Activated CD4-positive, alpha-beta T cell treated with anti-CD3 and anti-CD28 coated beads, Interleukin-2, amount 50 U/mL, for 48 hours (primary cell): ENCODE results near the gene NFAT5.
"Not testable (repeated sequence)": the region's sequence is repeated elsewhere in the genome, so short reads cannot be mapped to it uniquely, and the experiment has no call there.

Experiments used
- DNase-seq, 2 experiments: peaks; one replicate each; pipeline ENCODE4 v3.0.0-alpha.2; 2020

The NFAT5 gene, protein sequence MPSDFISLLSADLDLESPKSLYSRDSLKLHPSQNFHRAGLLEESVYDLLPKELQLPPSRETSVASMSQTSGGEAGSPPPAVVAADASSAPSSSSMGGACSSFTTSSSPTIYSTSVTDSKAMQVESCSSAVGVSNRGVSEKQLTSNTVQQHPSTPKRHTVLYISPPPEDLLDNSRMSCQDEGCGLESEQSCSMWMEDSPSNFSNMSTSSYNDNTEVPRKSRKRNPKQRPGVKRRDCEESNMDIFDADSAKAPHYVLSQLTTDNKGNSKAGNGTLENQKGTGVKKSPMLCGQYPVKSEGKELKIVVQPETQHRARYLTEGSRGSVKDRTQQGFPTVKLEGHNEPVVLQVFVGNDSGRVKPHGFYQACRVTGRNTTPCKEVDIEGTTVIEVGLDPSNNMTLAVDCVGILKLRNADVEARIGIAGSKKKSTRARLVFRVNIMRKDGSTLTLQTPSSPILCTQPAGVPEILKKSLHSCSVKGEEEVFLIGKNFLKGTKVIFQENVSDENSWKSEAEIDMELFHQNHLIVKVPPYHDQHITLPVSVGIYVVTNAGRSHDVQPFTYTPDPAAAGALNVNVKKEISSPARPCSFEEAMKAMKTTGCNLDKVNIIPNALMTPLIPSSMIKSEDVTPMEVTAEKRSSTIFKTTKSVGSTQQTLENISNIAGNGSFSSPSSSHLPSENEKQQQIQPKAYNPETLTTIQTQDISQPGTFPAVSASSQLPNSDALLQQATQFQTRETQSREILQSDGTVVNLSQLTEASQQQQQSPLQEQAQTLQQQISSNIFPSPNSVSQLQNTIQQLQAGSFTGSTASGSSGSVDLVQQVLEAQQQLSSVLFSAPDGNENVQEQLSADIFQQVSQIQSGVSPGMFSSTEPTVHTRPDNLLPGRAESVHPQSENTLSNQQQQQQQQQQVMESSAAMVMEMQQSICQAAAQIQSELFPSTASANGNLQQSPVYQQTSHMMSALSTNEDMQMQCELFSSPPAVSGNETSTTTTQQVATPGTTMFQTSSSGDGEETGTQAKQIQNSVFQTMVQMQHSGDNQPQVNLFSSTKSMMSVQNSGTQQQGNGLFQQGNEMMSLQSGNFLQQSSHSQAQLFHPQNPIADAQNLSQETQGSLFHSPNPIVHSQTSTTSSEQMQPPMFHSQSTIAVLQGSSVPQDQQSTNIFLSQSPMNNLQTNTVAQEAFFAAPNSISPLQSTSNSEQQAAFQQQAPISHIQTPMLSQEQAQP (N-terminal part only)

DNA sequence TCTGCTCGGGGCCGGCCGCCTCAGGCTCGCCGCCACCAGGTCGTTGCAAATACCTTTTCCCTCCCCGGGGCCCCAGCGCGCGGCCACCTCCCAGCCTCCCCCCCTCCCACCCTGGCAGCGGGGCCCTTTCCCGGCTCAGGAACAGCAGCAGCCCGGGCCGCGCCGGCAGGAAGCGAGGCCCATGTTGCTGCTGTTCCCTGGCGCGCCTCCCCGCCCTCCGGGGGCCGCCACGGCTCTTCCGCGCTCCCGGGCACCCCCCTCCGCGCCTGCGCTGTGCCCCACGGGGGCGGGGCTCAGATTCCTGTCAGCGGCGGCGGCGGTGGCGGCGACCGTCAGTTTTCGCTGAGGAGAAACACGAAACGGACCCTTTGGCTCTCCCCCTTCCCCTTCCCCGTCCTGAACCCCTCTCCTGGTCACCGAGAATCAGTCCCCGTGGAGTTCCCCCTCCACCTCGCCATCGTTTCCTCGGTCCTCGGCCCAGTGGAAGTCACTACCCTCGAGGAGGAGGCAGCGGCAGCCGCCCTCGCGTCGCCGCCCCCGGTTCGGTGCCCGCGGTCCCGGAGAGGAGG is at the start of gene NFAT5:
Gene NFAT5 (plus strand): TSS at position 296 of the 569 bp plus-strand sequence. CDS start 336 bp downstream, outside the sequence.
- peak; percentile 86 to 89 for DNase-seq

DNA sequence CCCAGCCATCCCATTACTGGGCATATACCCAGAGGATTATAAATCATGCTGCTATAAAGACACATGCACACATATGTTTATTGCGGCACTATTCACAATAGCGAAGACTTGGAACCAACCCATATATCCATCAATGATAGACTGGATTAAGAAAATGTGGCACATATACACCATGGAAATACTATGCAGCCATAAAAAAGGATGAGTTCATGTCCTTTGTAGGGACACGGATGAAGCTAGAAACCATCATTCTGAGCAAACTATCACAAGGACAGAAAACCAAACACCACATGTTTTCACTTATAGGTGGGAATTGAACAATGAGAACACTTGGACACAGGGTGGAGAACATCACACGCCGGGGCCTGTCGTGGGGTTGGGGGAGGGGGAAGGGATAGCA is 47.9 kb upstream of the NFAT5 start:
- DNase-seq, result not testable (repeated sequence)

GRCh38 chr16:69520413-69520799 is 45.4 kb upstream of the NFAT5 start:
- DNase-seq, result no peak

GRCh38 chr16:69520800-69521602 is 44.8 kb upstream of the NFAT5 start:
- DNase-seq, result peak; percentile 36 to 58

GRCh38 chr16:69522041-69522578 is 43.7 kb upstream of the NFAT5 start:
- no peak for DNase-seq

DNA sequence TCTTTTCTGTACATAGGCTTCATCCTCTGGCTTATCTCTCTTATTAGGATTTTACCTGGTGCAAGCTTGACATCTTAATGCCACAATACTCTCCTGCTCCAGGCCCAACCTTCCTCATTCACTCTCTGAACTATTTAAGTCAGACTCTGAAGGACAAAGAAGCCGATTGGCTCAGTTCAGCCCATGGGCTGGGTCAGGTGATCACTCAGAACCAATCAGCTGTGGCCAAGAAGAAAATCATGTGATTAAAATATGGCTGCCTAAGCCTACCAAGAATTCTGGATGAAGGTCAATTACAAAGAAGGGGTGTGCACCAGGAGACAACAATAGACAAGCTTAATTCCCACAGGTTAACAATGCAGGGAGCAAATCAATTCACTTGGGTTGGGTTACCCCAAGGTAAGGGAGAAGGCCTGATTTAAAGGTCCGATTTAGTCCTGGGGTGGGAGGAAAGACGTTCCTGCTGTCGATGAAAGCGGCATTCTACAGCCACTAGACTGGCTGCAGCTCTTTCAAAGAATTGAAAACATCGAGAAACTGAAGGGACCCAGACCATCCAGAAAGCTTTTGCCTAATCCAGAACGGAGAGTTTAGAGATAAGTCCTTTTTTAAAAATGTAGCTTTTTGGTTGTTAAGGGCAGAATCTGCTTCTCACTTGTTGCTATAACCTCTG is 42.9 kb upstream of the NFAT5 start:
- no peak for DNase-seq

- no peak for DNase-seq
Measured at GRCh38 chr16:69523566-69524305, 42.0 kb upstream of the NFAT5 start.

DNA sequence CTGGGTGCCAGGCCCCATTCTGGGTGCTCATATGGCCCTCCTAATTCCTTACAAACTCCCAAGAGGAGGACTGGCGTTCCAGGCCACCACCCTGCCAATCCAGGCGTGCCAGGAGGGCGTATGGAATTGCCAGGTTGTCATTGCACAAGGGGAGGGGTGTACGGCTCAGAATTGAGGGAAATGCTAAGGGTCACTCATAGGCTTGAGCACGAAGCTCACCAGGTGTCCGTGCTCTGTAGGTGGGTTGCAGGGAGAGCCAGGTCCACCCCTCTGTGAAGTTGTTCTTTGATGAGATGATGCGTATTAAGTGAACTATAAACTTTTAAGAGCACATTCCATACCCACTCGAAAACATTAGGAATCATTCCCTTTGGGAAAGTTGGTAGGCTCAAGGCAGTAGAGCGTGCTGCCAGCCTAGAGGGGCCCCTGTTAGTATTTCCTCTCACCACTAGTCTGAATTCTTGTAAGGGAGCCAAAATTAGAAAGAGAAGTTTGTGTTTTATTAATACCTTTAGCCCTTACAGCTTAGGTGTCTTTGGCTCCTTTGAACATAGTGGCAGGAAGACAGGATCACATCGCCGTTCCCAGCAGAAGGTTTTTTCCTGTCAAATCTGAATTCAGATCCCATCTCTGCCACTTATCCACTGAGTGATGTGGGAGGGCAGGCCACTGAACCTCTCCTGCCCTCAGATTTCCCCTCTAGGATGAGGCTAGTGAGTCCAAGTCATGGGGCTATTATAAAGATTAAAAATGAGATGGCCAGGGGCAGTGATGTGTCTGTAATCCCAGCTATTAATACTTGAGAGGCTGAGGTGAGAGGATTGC is 38.7 kb upstream of the NFAT5 start:
- no peak for DNase-seq

DNA sequence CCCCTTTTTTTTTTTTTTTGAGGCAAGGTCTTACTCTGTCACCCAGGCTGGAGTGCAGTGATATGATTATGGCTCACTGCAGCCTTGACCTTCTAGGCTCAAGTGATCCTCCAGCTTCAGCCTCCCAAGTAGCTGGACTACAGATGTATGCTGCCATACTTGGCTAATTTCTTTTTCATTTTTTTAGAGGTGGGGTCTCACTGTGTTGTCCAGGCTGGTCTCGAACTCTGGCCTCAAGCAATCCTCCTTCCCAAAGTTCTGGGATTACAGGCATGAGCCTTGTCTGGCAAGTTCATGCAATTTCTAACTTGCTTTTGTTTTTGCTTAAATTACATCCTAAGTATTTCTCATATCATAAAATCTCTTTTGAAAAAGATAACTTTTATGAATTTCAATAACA is 33.8 kb upstream of the NFAT5 start:
- no peak for DNase-seq

DNA sequence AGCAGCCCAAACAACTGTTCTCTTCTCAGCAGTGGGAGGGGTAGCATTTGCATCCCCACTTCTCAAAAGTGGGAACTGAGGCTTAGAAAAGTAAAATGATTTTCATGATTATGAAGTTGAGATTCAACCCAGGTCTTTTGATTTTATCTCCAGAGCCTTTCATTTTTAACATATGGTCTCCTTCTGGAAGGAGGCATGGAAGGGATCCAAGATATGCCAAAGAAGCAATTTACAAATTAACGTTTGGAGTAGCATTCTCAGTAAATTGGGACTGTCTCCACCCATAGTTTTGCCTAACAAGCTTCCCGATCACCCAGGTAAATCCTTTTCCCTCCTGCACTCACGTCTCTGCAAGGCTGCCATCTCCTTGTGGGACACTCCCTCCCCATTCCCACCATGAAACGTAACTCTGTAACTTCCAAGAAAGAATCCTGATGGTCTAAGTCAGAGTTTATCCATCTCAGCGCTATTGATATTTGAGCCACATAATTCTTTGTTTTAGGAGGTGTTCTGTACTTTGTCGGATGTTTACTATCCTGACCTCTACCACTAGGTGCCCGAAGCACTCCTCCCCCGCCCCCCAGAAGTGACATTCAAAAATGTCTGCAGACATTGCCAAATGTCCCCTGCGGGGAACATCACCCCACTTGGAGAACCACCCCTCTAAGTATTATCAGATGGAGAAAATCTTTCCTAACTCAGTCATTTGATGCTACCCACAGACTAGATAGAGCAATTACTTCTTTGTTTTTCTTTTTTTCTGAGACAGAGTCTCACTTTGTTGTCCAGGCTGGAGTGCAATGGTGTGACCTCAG is 32.9 kb upstream of the NFAT5 start:
- DNase-seq, result no peak

DNA sequence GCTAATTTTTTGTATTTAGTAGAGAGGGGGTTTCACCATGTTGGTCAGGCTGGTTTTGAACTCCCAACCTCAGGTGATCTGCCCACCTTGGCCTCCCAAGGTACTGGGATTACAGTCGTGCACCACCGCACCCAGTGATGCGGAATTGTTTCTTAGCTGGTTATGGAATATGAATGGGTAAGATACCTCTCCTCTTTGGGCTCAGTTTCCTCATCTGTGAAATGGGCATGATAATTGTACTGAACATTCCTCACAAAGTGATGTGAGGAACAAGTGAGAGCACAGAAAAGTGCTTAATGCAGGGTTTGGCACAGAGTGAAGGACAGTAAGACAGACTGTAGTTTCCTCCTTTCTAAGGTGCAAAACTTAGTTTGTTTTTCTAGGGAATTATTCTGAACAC is 31.0 kb upstream of the NFAT5 start:
- DNase-seq, result no peak

DNA sequence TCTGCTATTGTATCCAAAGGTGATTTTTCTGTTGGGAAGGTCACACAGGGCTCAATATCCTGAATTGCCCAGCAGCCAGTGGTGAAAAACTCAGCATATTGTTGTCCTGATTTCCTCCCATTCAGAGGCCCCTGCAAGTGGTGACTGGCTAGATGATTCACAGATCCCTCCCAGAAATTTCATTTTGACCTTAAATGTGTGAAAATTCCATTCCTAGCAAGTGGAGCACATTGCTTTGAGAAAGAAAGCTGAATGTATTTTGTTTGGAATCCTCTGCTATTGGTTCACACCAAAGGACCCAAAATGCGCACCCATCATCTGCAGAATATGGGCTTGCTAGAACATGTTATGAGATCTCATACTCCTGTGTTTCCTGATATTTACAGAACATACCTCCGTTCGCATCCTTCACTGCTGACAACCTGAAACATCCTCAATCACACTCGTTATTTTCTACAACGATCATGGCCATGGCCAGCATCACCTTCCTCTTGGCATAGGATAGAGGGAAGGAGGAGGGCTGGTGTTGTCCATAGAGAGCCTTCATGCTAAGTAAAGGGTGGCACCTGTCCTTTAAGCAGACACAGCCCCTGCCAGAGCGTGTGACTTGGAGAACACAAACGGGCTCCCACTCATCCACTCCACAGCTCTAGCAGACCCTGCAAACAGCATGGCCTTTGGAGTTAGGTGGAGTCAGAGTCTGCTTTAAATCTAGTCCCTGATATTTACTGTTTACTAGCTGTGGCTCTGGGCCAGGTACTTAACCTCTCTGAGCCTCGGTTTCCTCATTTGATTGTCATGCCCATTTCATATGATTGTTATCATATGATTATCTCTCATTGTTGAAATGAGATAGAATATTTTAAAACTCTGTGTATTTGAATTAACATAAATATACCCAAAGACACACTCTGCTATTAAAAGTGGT is 30.4 kb upstream of the NFAT5 start:
- DNase-seq, result no peak

DNA sequence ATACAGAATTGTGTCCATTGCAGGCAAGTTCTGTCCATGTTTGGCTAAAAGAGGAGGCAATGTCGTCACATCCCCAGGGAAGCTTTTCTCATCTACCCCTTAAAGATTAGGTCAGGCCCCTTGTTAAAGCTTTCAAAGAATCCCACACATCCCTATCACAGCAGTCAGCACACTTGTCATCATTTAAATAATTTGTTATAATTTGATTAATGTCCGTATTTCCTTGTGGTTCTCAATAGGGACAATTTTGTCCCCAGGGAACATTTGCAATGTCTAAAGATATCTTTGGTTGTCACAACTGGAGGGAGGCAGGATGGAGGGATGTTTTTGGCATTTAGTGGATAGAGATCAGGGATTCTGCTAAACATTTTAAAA is 28.1 kb upstream of the NFAT5 start:
- DNase-seq, result no peak

GRCh38 chr16:69538808-69539207 is 27.0 kb upstream of the NFAT5 start:
- no peak for DNase-seq

- DNase-seq, result no peak
Measured at GRCh38 chr16:69542974-69543373, 22.8 kb upstream of the NFAT5 start.

DNA sequence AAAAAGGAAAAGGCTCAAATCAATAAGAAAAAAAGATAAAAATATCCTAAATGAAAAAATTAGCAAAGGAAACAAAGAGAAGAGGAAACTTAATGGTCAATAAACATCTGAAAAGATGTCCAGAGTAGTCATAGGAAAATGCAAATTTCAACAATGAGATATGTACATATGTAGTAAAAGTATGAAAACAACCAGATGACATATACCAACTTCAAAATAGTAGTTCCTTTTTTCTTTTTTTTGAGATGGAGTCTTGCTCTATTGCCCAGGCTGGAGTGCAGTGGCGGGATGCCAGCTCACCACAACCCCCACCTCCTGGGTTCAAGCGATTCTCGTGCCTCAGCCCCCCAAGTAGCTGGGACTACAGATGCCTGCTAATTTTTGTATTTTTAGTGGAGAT is 21.7 kb upstream of the NFAT5 start:
- DNase-seq, result no peak

DNA sequence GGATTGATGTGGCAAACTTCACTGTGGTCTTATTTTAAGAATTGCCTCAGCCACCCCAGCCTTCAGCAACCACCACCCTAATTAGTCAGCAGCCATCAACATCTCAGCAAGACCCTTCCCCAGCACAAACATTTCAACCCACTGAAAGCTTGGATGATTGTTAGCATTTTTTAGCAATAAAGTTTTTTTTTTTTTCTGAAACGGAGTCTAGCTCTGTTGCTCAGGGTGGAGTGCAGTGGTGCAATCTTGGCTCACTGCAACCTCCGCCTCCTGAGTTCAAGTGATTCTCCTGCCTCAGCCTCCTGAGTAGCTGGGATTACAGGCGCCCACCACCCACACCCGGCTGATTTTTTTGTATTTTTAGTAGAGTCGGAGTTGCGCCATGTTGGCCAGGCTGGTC is 19.1 kb upstream of the NFAT5 start:
- DNase-seq, result not testable (repeated sequence)
